ENCODE data around the gene H2AZ2.
"Not testable (repeated sequence)": the region's sequence is repeated elsewhere in the genome, so short reads cannot be mapped to it uniquely, and the experiment has no call there.

Gene H2AZ2

GRCh38 chr7:44787762-44788161, 60.1 kb downstream of the H2AZ2 start:
- no peak for DNase-seq (ENCODE audit: extremely low read depth, low read depth)
- TF ChIP-seq CTCF (IDR thresholded peaks at IDR 0.05; ENCODE audit: low read depth, low read length), result no peak

- no peak for DNase-seq (ENCODE audit: extremely low read depth, low read depth)
- TF ChIP-seq CTCF (IDR thresholded peaks at IDR 0.05; ENCODE audit: low read depth, low read length), result no peak
These were observed 60.8 kb downstream of the H2AZ2 start for GRCh38 chr7:44787041-44787440.

GRCh38 chr7:44785218-44785617, 62.7 kb downstream of the H2AZ2 start:
- not testable (repeated sequence) for DNase-seq (ENCODE audit: extremely low read depth, low read depth)

GRCh38 chr7:44784364-44784763, 63.5 kb downstream of the H2AZ2 start:
- no peak for DNase-seq (ENCODE audit: extremely low read depth, low read depth)
- TF ChIP-seq CTCF (IDR thresholded peaks at IDR 0.05; ENCODE audit: low read depth, low read length), result no peak

- no peak for TF ChIP-seq CTCF (IDR thresholded peaks at IDR 0.05; ENCODE audit: low read depth, low read length)
These were observed 64.5 kb downstream of the H2AZ2 start for GRCh38 chr7:44783407-44783806.

GRCh38 chr7:44782460-44782859, 65.4 kb downstream of the H2AZ2 start:
- no peak for TF ChIP-seq CTCF (IDR thresholded peaks at IDR 0.05; ENCODE audit: low read depth, low read length)
- no peak for DNase-seq (ENCODE audit: extremely low read depth, low read depth)

More at GRCh38 chr7:44783407-44783806, 64.5 kb downstream of the H2AZ2 start:
- DNase-seq (ENCODE audit: extremely low read depth, low read depth), result no peak
